ENCODE measurements around the gene KIRREL1. TPM values are rescaled to one million over a fixed set of nuclear protein-coding genes. Genes with fewer than 3 reads are reported as not detected.

Gene KIRREL1
- polyA plus RNA-seq, 1 donor from 2014 or later, result 12.9 TPM

DNA sequence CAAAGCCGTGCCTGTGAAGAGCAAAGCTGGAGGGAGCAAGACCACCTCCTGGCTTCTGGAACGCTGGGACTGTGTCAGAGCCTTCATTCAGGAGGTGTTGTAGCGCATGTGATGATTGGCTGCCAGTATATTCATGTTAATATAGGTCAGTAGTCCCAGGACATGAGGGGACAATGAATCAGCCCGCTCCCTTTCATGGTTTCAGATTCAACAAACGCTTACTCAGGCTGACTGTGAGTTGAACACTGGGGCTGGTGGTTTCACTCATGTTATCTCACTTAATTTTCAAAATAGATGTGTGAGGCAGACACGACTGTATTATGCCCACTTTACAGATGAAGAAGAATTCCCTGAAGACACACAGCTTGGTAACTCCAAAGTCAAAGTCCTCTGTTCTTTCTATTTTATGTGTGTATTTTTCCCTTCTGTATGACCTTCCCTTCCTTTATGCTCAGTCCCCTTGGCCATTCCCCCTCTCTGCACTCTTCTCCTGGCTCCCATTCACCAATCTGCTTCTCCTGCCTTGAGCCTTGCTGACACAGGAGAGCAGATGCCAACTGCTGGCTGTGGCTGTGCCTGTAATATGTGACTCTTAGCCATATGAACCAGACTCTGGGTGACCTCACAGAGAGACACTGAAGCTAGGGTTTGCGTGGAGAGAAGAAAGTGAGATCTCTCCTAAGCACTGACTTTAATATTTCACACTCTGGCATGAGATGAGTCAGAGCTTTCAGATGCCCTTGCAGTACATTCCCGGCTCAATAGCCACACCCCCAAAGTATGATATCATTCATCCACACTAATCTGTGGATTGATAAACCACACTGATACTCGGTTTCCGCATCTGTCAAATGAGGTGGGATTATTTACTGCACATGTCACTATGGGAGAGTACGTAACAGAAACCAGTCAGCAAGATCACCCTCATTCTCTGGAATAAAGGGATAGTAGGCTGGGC lies 31.4 kb upstream of the KIRREL1 start:
- no peaks in the 10 kb centered on the region for H3F3A ChIP-seq (ENCODE audit: insufficient read depth, low read length, poor library complexity, severe bottlenecking)
- no peaks in the 10 kb centered on the region for H3K27me3 ChIP-seq (ENCODE audit: insufficient read depth, low read depth, low read length)
- no peak overlapping the region for H3K9ac ChIP-seq (ENCODE audit: low read length)
- no peaks in the 10 kb centered on the region for H4K20me1 ChIP-seq (ENCODE audit: insufficient read depth)
- no peak overlapping the region for H3K4me3 ChIP-seq (ENCODE audit: low read length)
- TF ChIP-seq SMC3 (conservative IDR thresholded peaks at IDR 0.05; ENCODE audit: poor library complexity) (no peak), EP300 (conservative IDR thresholded peaks at IDR 0.05; ENCODE audit: poor library complexity, severe bottlenecking) (no peak), RAD21 (conservative IDR thresholded peaks at IDR 0.05) (no peak), EZH2 (IDR thresholded peaks at IDR 0.05; ENCODE audit: borderline replicate concordance, insufficient read depth, low read length, poor library complexity, severe bottlenecking) (no peak), TAF1 (IDR thresholded peaks at IDR 0.05; ENCODE audit: low read depth) (no peak), POLR2AphosphoS5 (IDR thresholded peaks at IDR 0.05) (no peak)
- TF ChIP-seq, protein P1, sequence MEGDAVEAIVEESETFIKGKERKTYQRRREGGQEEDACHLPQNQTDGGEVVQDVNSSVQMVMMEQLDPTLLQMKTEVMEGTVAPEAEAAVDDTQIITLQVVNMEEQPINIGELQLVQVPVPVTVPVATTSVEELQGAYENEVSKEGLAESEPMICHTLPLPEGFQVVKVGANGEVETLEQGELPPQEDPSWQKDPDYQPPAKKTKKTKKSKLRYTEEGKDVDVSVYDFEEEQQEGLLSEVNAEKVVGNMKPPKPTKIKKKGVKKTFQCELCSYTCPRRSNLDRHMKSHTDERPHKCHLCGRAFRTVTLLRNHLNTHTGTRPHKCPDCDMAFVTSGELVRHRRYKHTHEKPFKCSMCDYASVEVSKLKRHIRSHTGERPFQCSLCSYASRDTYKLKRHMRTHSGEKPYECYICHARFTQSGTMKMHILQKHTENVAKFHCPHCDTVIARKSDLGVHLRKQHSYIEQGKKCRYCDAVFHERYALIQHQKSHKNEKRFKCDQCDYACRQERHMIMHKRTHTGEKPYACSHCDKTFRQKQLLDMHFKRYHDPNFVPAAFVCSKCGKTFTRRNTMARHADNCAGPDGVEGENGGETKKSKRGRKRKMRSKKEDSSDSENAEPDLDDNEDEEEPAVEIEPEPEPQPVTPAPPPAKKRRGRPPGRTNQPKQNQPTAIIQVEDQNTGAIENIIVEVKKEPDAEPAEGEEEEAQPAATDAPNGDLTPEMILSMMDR (IDR thresholded peaks at IDR 0.05; ENCODE audit: poor library complexity, severe bottlenecking), result no peak
- TF ChIP-seq, protein P2, sequence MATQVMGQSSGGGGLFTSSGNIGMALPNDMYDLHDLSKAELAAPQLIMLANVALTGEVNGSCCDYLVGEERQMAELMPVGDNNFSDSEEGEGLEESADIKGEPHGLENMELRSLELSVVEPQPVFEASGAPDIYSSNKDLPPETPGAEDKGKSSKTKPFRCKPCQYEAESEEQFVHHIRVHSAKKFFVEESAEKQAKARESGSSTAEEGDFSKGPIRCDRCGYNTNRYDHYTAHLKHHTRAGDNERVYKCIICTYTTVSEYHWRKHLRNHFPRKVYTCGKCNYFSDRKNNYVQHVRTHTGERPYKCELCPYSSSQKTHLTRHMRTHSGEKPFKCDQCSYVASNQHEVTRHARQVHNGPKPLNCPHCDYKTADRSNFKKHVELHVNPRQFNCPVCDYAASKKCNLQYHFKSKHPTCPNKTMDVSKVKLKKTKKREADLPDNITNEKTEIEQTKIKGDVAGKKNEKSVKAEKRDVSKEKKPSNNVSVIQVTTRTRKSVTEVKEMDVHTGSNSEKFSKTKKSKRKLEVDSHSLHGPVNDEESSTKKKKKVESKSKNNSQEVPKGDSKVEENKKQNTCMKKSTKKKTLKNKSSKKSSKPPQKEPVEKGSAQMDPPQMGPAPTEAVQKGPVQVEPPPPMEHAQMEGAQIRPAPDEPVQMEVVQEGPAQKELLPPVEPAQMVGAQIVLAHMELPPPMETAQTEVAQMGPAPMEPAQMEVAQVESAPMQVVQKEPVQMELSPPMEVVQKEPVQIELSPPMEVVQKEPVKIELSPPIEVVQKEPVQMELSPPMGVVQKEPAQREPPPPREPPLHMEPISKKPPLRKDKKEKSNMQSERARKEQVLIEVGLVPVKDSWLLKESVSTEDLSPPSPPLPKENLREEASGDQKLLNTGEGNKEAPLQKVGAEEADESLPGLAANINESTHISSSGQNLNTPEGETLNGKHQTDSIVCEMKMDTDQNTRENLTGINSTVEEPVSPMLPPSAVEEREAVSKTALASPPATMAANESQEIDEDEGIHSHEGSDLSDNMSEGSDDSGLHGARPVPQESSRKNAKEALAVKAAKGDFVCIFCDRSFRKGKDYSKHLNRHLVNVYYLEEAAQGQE (IDR thresholded peaks at IDR 0.05; ENCODE audit: borderline replicate concordance), result no peak
- H3K79me2 ChIP-seq (replicated peaks; ENCODE audit: insufficient read depth, low read length), result no peaks in the 10 kb centered on the region
- no peaks in the 10 kb centered on the region for H3K36me3 ChIP-seq (ENCODE audit: insufficient read depth, low read length)
- no peaks in the 10 kb centered on the region for H3K9me3 ChIP-seq (ENCODE audit: low read length)
- no peak overlapping the region for H2AFZ ChIP-seq (ENCODE audit: low read depth, low read length)
- no peak overlapping the region for H3K27ac ChIP-seq (ENCODE audit: low read length)
- no peak overlapping the region for H3K4me2 ChIP-seq (ENCODE audit: low read length)
- H3K9me2 ChIP-seq (ENCODE audit: insufficient read depth, low read length), result no peaks in the 10 kb centered on the region

DNA sequence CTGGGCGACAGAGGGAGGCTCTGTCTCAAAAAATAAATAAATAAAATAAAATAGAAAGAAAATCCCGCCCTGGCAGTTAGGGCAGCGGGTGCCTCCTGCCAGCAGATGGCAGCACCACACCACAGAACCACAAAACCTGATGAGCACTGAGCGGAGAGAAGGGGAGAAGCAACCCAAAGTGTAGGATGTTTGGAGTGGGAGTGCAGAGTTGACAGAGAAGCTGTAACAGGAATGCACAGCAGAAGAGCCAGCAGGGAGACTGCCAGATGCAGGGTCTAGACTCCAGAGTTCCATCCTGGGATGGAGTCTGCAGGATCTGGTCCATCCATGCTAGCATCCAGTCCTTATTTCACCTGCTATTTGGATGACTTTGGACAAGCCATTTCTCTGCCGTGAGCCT lies 29.7 kb upstream of the KIRREL1 start:
- H3K4me2 ChIP-seq (ENCODE audit: low read length), result no peak overlapping the region

More for the DNA sequence above, 29.7 kb upstream of the KIRREL1 start:
- no peaks in the 10 kb centered on the region for H3F3A ChIP-seq (ENCODE audit: insufficient read depth, low read length, poor library complexity, severe bottlenecking)
- no peaks in the 10 kb centered on the region for H3K27me3 ChIP-seq (ENCODE audit: insufficient read depth, low read depth, low read length)
- no peaks in the 10 kb centered on the region for H3K79me2 ChIP-seq (replicated peaks; ENCODE audit: insufficient read depth, low read length)
- H3K9me3 ChIP-seq (ENCODE audit: low read length), result no peaks in the 10 kb centered on the region
- no peaks in the 10 kb centered on the region for H4K20me1 ChIP-seq (ENCODE audit: insufficient read depth)
- H3K9ac ChIP-seq (ENCODE audit: low read length), result no peak overlapping the region
- H3K27ac ChIP-seq (ENCODE audit: low read length), result no peak overlapping the region
- H3K9me2 ChIP-seq (ENCODE audit: insufficient read depth, low read length), result no peaks in the 10 kb centered on the region
- no peak overlapping the region for H2AFZ ChIP-seq (ENCODE audit: low read depth, low read length)
- H3K4me3 ChIP-seq (ENCODE audit: low read length), result no peak overlapping the region
- H3K36me3 ChIP-seq (ENCODE audit: insufficient read depth, low read length), result no peaks in the 10 kb centered on the region
- TF ChIP-seq RAD21 (conservative IDR thresholded peaks at IDR 0.05) (peak; percentile 97), TAF1 (IDR thresholded peaks at IDR 0.05; ENCODE audit: low read depth) (no peak), SMC3 (conservative IDR thresholded peaks at IDR 0.05; ENCODE audit: poor library complexity) (peak; percentile 99), POLR2AphosphoS5 (IDR thresholded peaks at IDR 0.05) (no peak), EZH2 (IDR thresholded peaks at IDR 0.05; ENCODE audit: borderline replicate concordance, insufficient read depth, low read length, poor library complexity, severe bottlenecking) (no peak), EP300 (conservative IDR thresholded peaks at IDR 0.05; ENCODE audit: poor library complexity, severe bottlenecking) (no peak), MXI1 (conservative IDR thresholded peaks at IDR 0.05; ENCODE audit: poor library complexity, severe bottlenecking) (no peak)
- TF ChIP-seq, protein P2 (IDR thresholded peaks at IDR 0.05; ENCODE audit: borderline replicate concordance), result no peak
- TF ChIP-seq, protein P1 (IDR thresholded peaks at IDR 0.05; ENCODE audit: poor library complexity, severe bottlenecking), result peak; percentile 94

Measured in neural cell (in vitro differentiated cells).